HepG2 (cell line): ENCODE results near the gene SMOC1. TPM values are rescaled to one million over a fixed set of nuclear protein-coding genes. Genes with fewer than 3 reads are reported as not detected.

ENCODE experiments used
- BCL3 ChIP-seq: sonication (generic); formaldehyde crosslinking; IDR thresholded peaks from 2 replicates; pipeline ENCODE4 v1.5.1; 2020; ENCODE audit warnings: mild to moderate bottlenecking, missing genetic modification reagents, moderate library complexity
- CREM ChIP-seq, 2 experiments: sonication (generic) in 1 of 2; formaldehyde crosslinking in 1 of 2; IDR thresholded peaks; 2 replicates each; pipeline versions ENCODE4 v1.4.0 to v1.6.1; 2016 to 2020; ENCODE audit warnings: antibody characterized with exemption in 1 of 2, mild to moderate bottlenecking in 1 of 2, missing genetic modification reagents in 1 of 2
- DPF2 ChIP-seq: sonication (generic); formaldehyde crosslinking; IDR thresholded peaks from 2 replicates; pipeline ENCODE4 v1.4.0; 2020; ENCODE audit warnings: mild to moderate bottlenecking, low read depth, missing genetic modification reagents, borderline replicate concordance
- DRAP1 ChIP-seq: IDR thresholded peaks from 2 replicates; pipeline ENCODE4 v1.6.1; 2016; ENCODE audit warnings: missing genetic modification reagents, missing compliant biosample characterization
- HBP1 ChIP-seq: IDR thresholded peaks from 2 replicates; pipeline ENCODE4 v1.6.1; 2016; ENCODE audit warnings: low read depth, control low read depth
- MTA1 ChIP-seq: sonication (generic); formaldehyde crosslinking; IDR thresholded peaks from 2 replicates; pipeline ENCODE4 v1.4.0; 2020; ENCODE audit warnings: missing genetic modification reagents, mild to moderate bottlenecking, borderline replicate concordance
- NFE2L2 ChIP-seq: fragments of 150-350 bp; IDR thresholded peaks from 2 replicates; pipeline ENCODE4 v1.6.1; 2014; ENCODE audit warnings: low read length
- NFIB ChIP-seq: sonication (generic); formaldehyde crosslinking; IDR thresholded peaks from 2 replicates; pipeline ENCODE4 v1.9.0; 2021; ENCODE audit warnings: missing genetic modification reagents, mild to moderate bottlenecking, borderline replicate concordance
- NFKBIZ ChIP-seq: IDR thresholded peaks from 2 replicates; pipeline ENCODE4 v1.6.1; 2018; ENCODE audit warnings: missing genetic modification reagents, missing compliant biosample characterization
- NFRKB ChIP-seq: fragments of 450-650 bp; IDR thresholded peaks from 2 replicates; pipeline ENCODE4 v1.6.1; 2017
- PCBP2 ChIP-seq: fragments of 200-400 bp; formaldehyde crosslinking; optimal IDR thresholded peaks from 2 replicates; pipeline ENCODE3; 2018; ENCODE audit warnings: low read length, low read depth; ENCODE audit not compliant: poor library complexity, severe bottlenecking
- SNRNP70 ChIP-seq: fragments of 200-400 bp; formaldehyde crosslinking; IDR thresholded peaks from 2 replicates; pipeline ENCODE4 v1.6.1; 2017; ENCODE audit warnings: mild to moderate bottlenecking, low read depth, low read length, moderate library complexity
- ZBTB2 ChIP-seq: sonication (generic); formaldehyde crosslinking; IDR thresholded peaks from 2 replicates; pipeline ENCODE4 v1.8.0; 2022; ENCODE audit warnings: low read depth, missing genetic modification reagents
- ZHX2 ChIP-seq, 2 experiments: sonication (generic) in 1 of 2; formaldehyde crosslinking in 1 of 2; IDR thresholded peaks; 2 replicates each; pipeline versions ENCODE4 v1.6.1 to v1.9.0; 2014 to 2022; ENCODE audit warnings: antibody characterized with exemption in 1 of 2, borderline replicate concordance in 1 of 2, inconsistent platforms in 1 of 2, low read depth in 1 of 2, missing genetic modification reagents in 1 of 2
- ZNF12 ChIP-seq: sonication (generic); formaldehyde crosslinking; IDR thresholded peaks from 2 replicates; pipeline ENCODE4 v1.5.0; 2020; ENCODE audit warnings: missing genetic modification reagents
- ZNF224 ChIP-seq: sonication (generic); formaldehyde crosslinking; IDR thresholded peaks from 2 replicates; pipeline ENCODE4 v1.5.0; 2020; ENCODE audit warnings: mild to moderate bottlenecking, missing genetic modification reagents
- ZNF230 ChIP-seq: sonication (generic); formaldehyde crosslinking; IDR thresholded peaks from 2 replicates; pipeline ENCODE4 v1.4.0; 2020; ENCODE audit warnings: mild to moderate bottlenecking, missing genetic modification reagents
- ZNF251 ChIP-seq: sonication (generic); formaldehyde crosslinking; IDR thresholded peaks from 2 replicates; pipeline ENCODE4 v1.9.0; 2021; ENCODE audit warnings: mild to moderate bottlenecking, missing genetic modification reagents
- ZNF468 ChIP-seq: sonication (generic); formaldehyde crosslinking; IDR thresholded peaks from 2 replicates; pipeline ENCODE4 v1.8.0; 2022; ENCODE audit warnings: mild to moderate bottlenecking, moderate library complexity, missing genetic modification reagents
- ZNF737 ChIP-seq: sonication (generic); formaldehyde crosslinking; IDR thresholded peaks from 2 replicates; pipeline ENCODE4 v1.5.0; 2020; ENCODE audit warnings: missing genetic modification reagents, mild to moderate bottlenecking, borderline replicate concordance
- ZNF777 ChIP-seq: sonication (generic); formaldehyde crosslinking; IDR thresholded peaks from 2 replicates; pipeline ENCODE4 v1.4.0; 2020; ENCODE audit warnings: missing genetic modification reagents
- polyA plus RNA-seq, 8 experiments: library from polyadenylated mRNA; depleted of rRNA in 3 of 8; stranded (reverse) in 7 of 8; unstranded in 1 of 8; fragments of >200 nt; fragmentation: Illumina TruSeq in 4 of 8; extraction: Trizol in 4 of 8; gene quantifications; 2 replicates each; pipeline versions ENCODE4 v1.2.1 to v1.2.3, GENCODE V29; 2011 to 2016; ENCODE audit warnings: low read depth in 4 of 8, missing spikeins in 1 of 8, mixed read lengths in 1 of 8; ENCODE audit not compliant: insufficient read depth in 1 of 8
- total RNA-seq, 5 experiments: library from RNA; depleted of rRNA; stranded (reverse); fragments of >200 nt; fragmentation: Illumina TruSeq; extraction: Trizol; gene quantifications; 2 replicates each; pipeline ENCODE4 v1.2.3, GENCODE V29; 2016; ENCODE audit warnings: low read depth in 1 of 5

SMOC1 gene
- total and polyA plus RNA-seq, 2 of the 13 experiments (the other 11 are each of a cell fraction or from before 2014, with no cell fraction given): 17.8 to 35.6 TPM

GRCh38 chr14:69848156-69848555 is 31.1 kb upstream of the SMOC1 start (continued):
- TF ChIP-seq HBP1 (CRISPR knock-in tag) (no peak), PCBP2 (no peak), ZNF12 (CRISPR knock-in tag) (no peak), ZNF230 (no peak), ZNF251 (CRISPR knock-in tag) (no peak), NFIB (CRISPR knock-in tag) (no peak), ZHX2 (IDR thresholded peaks at IDR 0.05; ENCODE audit: low read depth) (no peak), ZHX2 (CRISPR knock-in tag; IDR thresholded peaks at IDR 0.05; ENCODE audit: borderline replicate concordance) (no peak), ZBTB2 (CRISPR knock-in tag) (no peak), NFRKB (no peak), ZNF737 (no peak), SNRNP70 (no peak), ZNF224 (no peak), DPF2 (CRISPR knock-in tag) (no peak), ZNF777 (CRISPR knock-in tag) (no peak), NFE2L2 (no peak), CREM (IDR thresholded peaks at IDR 0.05) (0 out of 2 replicates have a peak, but pooled peaks have one; percentile 22), CREM (CRISPR knock-in tag; IDR thresholded peaks at IDR 0.05) (no peak), BCL3 (no peak), DRAP1 (CRISPR knock-in tag) (no peak), ZNF468 (CRISPR knock-in tag) (no peak), NFKBIZ (no peak), MTA1 (CRISPR knock-in tag) (no peak)
